Endothelial cell of umbilical vein (primary cell): ENCODE data around the gene PDE6C. TPM values are rescaled to one million over a fixed set of nuclear protein-coding genes. Genes with fewer than 3 reads are reported as not detected.

Experiments used
- BruUV-seq: library from RNA; stranded (reverse); fragments of 400-500 nt; replicated peaks from 2 replicates; lab custom pipeline; 2021; lab: Mats Ljungman, UMichigan
- CTCF ChIA-PET: fragments of 300-600, 350-600 bp; sonication (Branson Sonifier 250); formaldehyde crosslinking; loops from one replicate; lab custom pipeline; 2021; ENCODE audit warnings: antibody characterized with exemption, inconsistent platforms; lab: Charles Lee
- POLR2A ChIA-PET: fragments of 300-600, 350-600 bp; sonication (Branson Sonifier 250); formaldehyde crosslinking; loops from one replicate; lab custom pipeline; 2021; ENCODE audit warnings: antibody characterized with exemption, inconsistent platforms; lab: Charles Lee
- DNase-seq: peaks from one replicate; pipeline ENCODE4 v3.0.0-alpha.2; 2011; ENCODE audit warnings: low read depth, low spot score
- FAIRE-seq: peaks from 2 replicates; lab custom pipeline; 2011; peaks lifted over from hg19 to GRCh38; lab: Jason Lieb, UNC
- H2AFZ ChIP-seq: 2 replicates; pipeline ENCODE4 v1.6.0; 2012; ENCODE audit warnings: low read depth, low read length, control low read depth, inconsistent platforms
- H3K27ac ChIP-seq: 2 replicates; pipeline ENCODE4 v1.5.1; 2011; ENCODE audit warnings: low read depth, mild to moderate bottlenecking, control low read depth, low read length, moderate library complexity; ENCODE audit not compliant: insufficient read depth
- H3K27me3 ChIP-seq, 2 experiments: 2 replicates each; pipeline versions ENCODE4 v1.6.0 to v1.6.1; 2011; ENCODE audit warnings: low read length in 2 of 2, mixed read lengths in 1 of 2; ENCODE audit not compliant: control insufficient read depth in 2 of 2, insufficient read depth in 2 of 2
- H3K36me3 ChIP-seq, 2 experiments: 2 replicates in 1 of 2; 3 replicates in 1 of 2; pipeline ENCODE4 v1.5.1; 2011; ENCODE audit warnings: low read length in 2 of 2, mild to moderate bottlenecking in 1 of 2, moderate library complexity in 1 of 2; ENCODE audit not compliant: control insufficient read depth in 2 of 2, insufficient read depth in 2 of 2; ENCODE audit errors: extremely low read depth in 1 of 2
- H3K4me1 ChIP-seq: 3 replicates; pipeline ENCODE4 v1.5.1; 2011; ENCODE audit warnings: mild to moderate bottlenecking, low read length; ENCODE audit not compliant: control insufficient read depth, insufficient read depth; ENCODE audit errors: extremely low read depth
- H3K4me2 ChIP-seq: 2 replicates; pipeline ENCODE4 v1.6.1; 2011; ENCODE audit warnings: low read length, control low read depth, mixed read lengths; ENCODE audit not compliant: insufficient read depth
- H3K4me3 ChIP-seq, 3 experiments: fragments of 200-600 bp in 1 of 3; sonication (generic), shearing (Covaris generic) in 1 of 3; replicated peaks in 1 of 3; 2 replicates each; pipeline ENCODE4 v1.5.1; 2011 to 2016; ENCODE audit warnings: control low read depth in 3 of 3, low read length in 3 of 3, mild to moderate bottlenecking in 2 of 3, inconsistent platforms in 1 of 3, low read depth in 1 of 3, moderate library complexity in 1 of 3; ENCODE audit not compliant: insufficient read depth in 1 of 3
- H3K79me2 ChIP-seq: 2 replicates; pipeline ENCODE4 v1.6.0; 2012; ENCODE audit warnings: low read length, inconsistent platforms; ENCODE audit not compliant: control insufficient read depth, insufficient read depth
- H3K9ac ChIP-seq: replicated peaks from 2 replicates; pipeline ENCODE3; 2011; ENCODE audit warnings: low read length, control low read depth; ENCODE audit not compliant: insufficient read depth; ENCODE audit errors: extremely low read depth
- H3K9me1 ChIP-seq: replicated peaks from 3 replicates; pipeline ENCODE4 v1.6.0; 2011; ENCODE audit warnings: mild to moderate bottlenecking, low read length; ENCODE audit not compliant: control insufficient read depth, insufficient read depth; ENCODE audit errors: extremely low read depth
- H3K9me3 ChIP-seq: replicated peaks from 2 replicates; pipeline ENCODE4 v1.5.1; 2012; ENCODE audit warnings: low read length, inconsistent platforms; ENCODE audit not compliant: control insufficient read depth, insufficient read depth
- H4K20me1 ChIP-seq: replicated peaks from 2 replicates; pipeline ENCODE3; 2011; ENCODE audit warnings: mild to moderate bottlenecking, low read length; ENCODE audit not compliant: control insufficient read depth, insufficient read depth; ENCODE audit errors: extremely low read depth
- EZH2 ChIP-seq: IDR thresholded peaks from 2 replicates; pipeline ENCODE4 v1.6.1; 2012; ENCODE audit warnings: borderline replicate concordance, low read depth, mild to moderate bottlenecking, moderate library complexity, low read length, inconsistent platforms; ENCODE audit not compliant: severe bottlenecking
- FOS ChIP-seq: IDR thresholded peaks from 2 replicates; pipeline ENCODE4 v1.6.1; 2011; ENCODE audit warnings: mild to moderate bottlenecking, low read length, moderate library complexity, borderline replicate concordance; ENCODE audit not compliant: insufficient read depth
- GATA2 ChIP-seq: IDR thresholded peaks from 2 replicates; pipeline ENCODE4 v1.7.0; 2011; ENCODE audit warnings: low read depth, mild to moderate bottlenecking, moderate library complexity, mixed read lengths, low read length; ENCODE audit not compliant: insufficient read length, insufficient read depth
- JUN ChIP-seq: IDR thresholded peaks from 2 replicates; pipeline ENCODE4 v1.6.1; 2011; ENCODE audit warnings: borderline replicate concordance, low read depth; ENCODE audit not compliant: insufficient read length, insufficient read depth
- MYC ChIP-seq: IDR thresholded peaks from one replicate; pipeline ENCODE4 v1.6.1; 2011; ENCODE audit warnings: mild to moderate bottlenecking, low read depth, low read length
- POLR2A ChIP-seq: IDR thresholded peaks from 2 replicates; pipeline ENCODE4 v1.6.1; 2012; ENCODE audit warnings: low read depth, mild to moderate bottlenecking, control low read depth, low read length
- POLR2AphosphoS5 ChIP-seq: IDR thresholded peaks from 2 replicates; pipeline ENCODE4 v1.6.1; 2012; ENCODE audit warnings: low read depth, mild to moderate bottlenecking, control low read depth, low read length, moderate library complexity; ENCODE audit not compliant: insufficient read depth
- dilution Hi-C: fragments of 300-500 bp; cut with MboI; formaldehyde crosslinking; loops from one replicate; pipeline ENCODE4 v1.15.0; 2019; ENCODE audit warnings: low sequenced_read_pairs; ENCODE audit not compliant: extremely low pct_ligation_motif_present
- intact Hi-C: fragments of 100-400 bp; cut with micrococcal nuclease; formaldehyde crosslinking; loops from one replicate; pipeline ENCODE4 v1.10.0; 2022
- polyA plus RNA-seq, 4 experiments: library from polyadenylated mRNA; depleted of rRNA in 3 of 4; stranded (reverse) in 3 of 4; unstranded in 1 of 4; fragments of >200 nt; gene quantifications; 2 replicates each; pipeline versions ENCODE4 v1.2.1 to v1.2.3, GENCODE V29; 2011 to 2012; ENCODE audit warnings: missing spikeins in 1 of 4
- total RNA-seq: library from RNA; stranded (reverse); gene quantifications from 2 replicates; pipeline ENCODE4 v1.2.3, GENCODE V29; 2021
- TF ChIP-seq, protein P1 (sequence below): IDR thresholded peaks from 2 replicates; pipeline ENCODE4 v1.6.1; 2011; ENCODE audit not compliant: insufficient read depth, insufficient read length
- TF ChIP-seq, protein P2 (sequence below), 2 donors: IDR thresholded peaks; 1 replicate in 1 of 2; 2 replicates in 1 of 2; pipeline ENCODE4 v1.5.1; 2011; ENCODE audit warnings: low read length in 2 of 2, mild to moderate bottlenecking in 2 of 2, moderate library complexity in 2 of 2, control low read depth in 1 of 2, inconsistent platforms in 1 of 2, low read depth in 1 of 2; ENCODE audit not compliant: insufficient read depth in 1 of 2; ENCODE audit errors: extremely low read depth in 1 of 2

The PDE6C gene
- total and polyA plus RNA-seq, 2 donors (not counting 3 experiments of a cell fraction or from before 2014, with no cell fraction given), result not detected

DNA sequence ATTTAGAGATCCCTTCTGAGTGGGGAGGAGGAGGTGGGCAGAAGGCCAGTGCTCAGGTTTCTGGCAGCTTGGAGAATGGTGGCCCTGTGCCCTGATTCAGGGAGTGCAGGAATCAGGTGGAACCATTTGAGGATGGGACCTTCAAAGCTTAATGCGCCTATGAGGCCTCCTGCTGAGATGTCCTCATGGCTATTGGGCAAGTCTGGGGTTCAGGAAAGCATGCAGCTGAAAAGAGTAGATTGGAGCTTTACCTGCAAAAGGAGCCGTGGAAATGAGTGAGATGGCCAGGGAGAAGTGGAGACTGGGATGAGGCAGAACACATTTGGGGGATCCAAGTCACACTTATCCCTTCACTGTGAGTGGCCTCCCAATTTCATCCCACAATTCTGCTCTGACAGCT lies 39.7 kb upstream of the PDE6C start:
- intact Hi-C loops, result no loop called here
- peaks cover 3% of the 10 kb centered on the region for H3K4me1 ChIP-seq
- H3K9me1 ChIP-seq, result no peaks in the 10 kb centered on the region
- no peak overlapping the region for H3K9ac ChIP-seq
- FAIRE-seq, result no peak
- no peak overlapping the region for H2AFZ ChIP-seq
- H3K27me3 ChIP-seq, result peaks cover 36% of the 10 kb centered on the region in 2 experiments
- ChIA-PET CTCF (interaction anchor here (1.3 kb wide), 1 partner anchor 9 kb away, joined by 3 read pairs; no protein-coding TSS in a partner anchor), POLR2A (no interaction called here)
- no peak overlapping the region for H3K27ac ChIP-seq
- H3K9me3 ChIP-seq, result no peaks in the 10 kb centered on the region
- no peak overlapping the region for H3K4me3 ChIP-seq
- DNase-seq, result no peak
- H3K36me3 ChIP-seq, result no peaks in the 10 kb centered on the region
- BruUV-seq, result no TSS peak
- dilution Hi-C loops, result no loop called here
- TF ChIP-seq, protein P1, sequence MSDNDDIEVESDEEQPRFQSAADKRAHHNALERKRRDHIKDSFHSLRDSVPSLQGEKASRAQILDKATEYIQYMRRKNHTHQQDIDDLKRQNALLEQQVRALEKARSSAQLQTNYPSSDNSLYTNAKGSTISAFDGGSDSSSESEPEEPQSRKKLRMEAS, result no peak
- TF ChIP-seq MYC, result no peak
- no peak for TF ChIP-seq EZH2
- no peak for TF ChIP-seq POLR2A
- TF ChIP-seq, protein P2, sequence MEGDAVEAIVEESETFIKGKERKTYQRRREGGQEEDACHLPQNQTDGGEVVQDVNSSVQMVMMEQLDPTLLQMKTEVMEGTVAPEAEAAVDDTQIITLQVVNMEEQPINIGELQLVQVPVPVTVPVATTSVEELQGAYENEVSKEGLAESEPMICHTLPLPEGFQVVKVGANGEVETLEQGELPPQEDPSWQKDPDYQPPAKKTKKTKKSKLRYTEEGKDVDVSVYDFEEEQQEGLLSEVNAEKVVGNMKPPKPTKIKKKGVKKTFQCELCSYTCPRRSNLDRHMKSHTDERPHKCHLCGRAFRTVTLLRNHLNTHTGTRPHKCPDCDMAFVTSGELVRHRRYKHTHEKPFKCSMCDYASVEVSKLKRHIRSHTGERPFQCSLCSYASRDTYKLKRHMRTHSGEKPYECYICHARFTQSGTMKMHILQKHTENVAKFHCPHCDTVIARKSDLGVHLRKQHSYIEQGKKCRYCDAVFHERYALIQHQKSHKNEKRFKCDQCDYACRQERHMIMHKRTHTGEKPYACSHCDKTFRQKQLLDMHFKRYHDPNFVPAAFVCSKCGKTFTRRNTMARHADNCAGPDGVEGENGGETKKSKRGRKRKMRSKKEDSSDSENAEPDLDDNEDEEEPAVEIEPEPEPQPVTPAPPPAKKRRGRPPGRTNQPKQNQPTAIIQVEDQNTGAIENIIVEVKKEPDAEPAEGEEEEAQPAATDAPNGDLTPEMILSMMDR (IDR thresholded peaks at IDR 0.05; ENCODE audit: extremely low read depth in 1 of 2, insufficient read depth in 1 of 2, low read depth in 1 of 2, low read length in 2 of 2), result no peak
- TF ChIP-seq JUN, result no peak
- TF ChIP-seq POLR2AphosphoS5, result no peak
- no peak for TF ChIP-seq GATA2
- no peak for TF ChIP-seq FOS
- H3K4me2 ChIP-seq, result no peak overlapping the region
- H3K79me2 ChIP-seq, result no peaks in the 10 kb centered on the region
- no peaks in the 10 kb centered on the region for H4K20me1 ChIP-seq
